Astrocyte (in vitro differentiated cells and primary cell): Measurements from ENCODE around the gene ARRDC1. TPM values are rescaled to one million over a fixed set of nuclear protein-coding genes. Genes with fewer than 3 reads are reported as not detected.
A peak's percentile ranks its signal among the peaks of the same experiment; 100 is the strongest.

Experiments used
- DNase-seq: peaks from one replicate; pipeline ENCODE4 v3.0.0-alpha.2; 2010; ENCODE audit warnings: low read depth
- FAIRE-seq: peaks from 2 replicates; lab custom pipeline; 2011; peaks lifted over from hg19 to GRCh38; lab: Jason Lieb, UNC
- H2AFZ ChIP-seq: 2 replicates; pipeline ENCODE4 v1.6.0; 2012; ENCODE audit warnings: low read depth, low read length, inconsistent platforms
- H3K27ac ChIP-seq: 2 replicates; pipeline ENCODE4 v1.5.1; 2011; ENCODE audit warnings: low read depth, low read length, inconsistent platforms
- H3K27me3 ChIP-seq: 2 replicates; pipeline ENCODE4 v1.6.0; 2011; ENCODE audit warnings: low read length, inconsistent platforms; ENCODE audit not compliant: insufficient read depth
- H3K36me3 ChIP-seq: 2 replicates; pipeline ENCODE4 v1.5.1; 2011; ENCODE audit warnings: low read length, inconsistent platforms; ENCODE audit not compliant: insufficient read depth
- H3K4me1 ChIP-seq: 2 replicates; pipeline ENCODE4 v1.5.1; 2011; ENCODE audit warnings: low read length, inconsistent platforms; ENCODE audit not compliant: insufficient read depth
- H3K4me2 ChIP-seq: 2 replicates; pipeline ENCODE4 v1.6.0; 2012; ENCODE audit warnings: low read length, inconsistent platforms
- H3K4me3 ChIP-seq: 2 replicates; pipeline ENCODE4 v1.5.1; 2011; ENCODE audit warnings: low read depth, mild to moderate bottlenecking, low read length, inconsistent platforms; ENCODE audit not compliant: insufficient read depth
- H3K79me2 ChIP-seq: 2 replicates; pipeline ENCODE4 v1.6.0; 2012; ENCODE audit warnings: mild to moderate bottlenecking, low read length, inconsistent platforms; ENCODE audit not compliant: insufficient read depth
- H3K9ac ChIP-seq: 2 replicates; pipeline ENCODE4 v1.6.0; 2012; ENCODE audit warnings: mild to moderate bottlenecking, low read length, inconsistent platforms
- H3K9me3 ChIP-seq: 2 replicates; pipeline ENCODE4 v1.5.1; 2012; ENCODE audit warnings: low read depth, mild to moderate bottlenecking, low read length, inconsistent platforms; ENCODE audit not compliant: insufficient read depth
- H4K20me1 ChIP-seq: 2 replicates; pipeline ENCODE4 v1.6.0; 2012; ENCODE audit warnings: low read length, inconsistent platforms; ENCODE audit not compliant: insufficient read depth
- H3K27ac Mint-ChIP-seq: one replicate; pipeline ENCODE4 v1.8.0; 2021; ENCODE audit warnings: mild to moderate bottlenecking, mixed read lengths; ENCODE audit not compliant: unreplicated experiment
- H3K27me3 Mint-ChIP-seq: one replicate; pipeline ENCODE4 v1.8.0; 2021; ENCODE audit warnings: low read depth, mixed read lengths; ENCODE audit not compliant: unreplicated experiment
- H3K36me3 Mint-ChIP-seq: one replicate; pipeline ENCODE4 v1.8.0; 2021; ENCODE audit warnings: low read depth, mixed read lengths; ENCODE audit not compliant: unreplicated experiment
- H3K4me1 Mint-ChIP-seq: one replicate; pipeline ENCODE4 v1.8.0; 2021; ENCODE audit warnings: low read depth, mixed read lengths; ENCODE audit not compliant: unreplicated experiment
- H3K4me3 Mint-ChIP-seq: one replicate; pipeline ENCODE4 v1.8.0; 2021; ENCODE audit warnings: mild to moderate bottlenecking, moderate library complexity, mixed read lengths; ENCODE audit not compliant: unreplicated experiment
- H3K9me3 Mint-ChIP-seq: one replicate; pipeline ENCODE4 v1.8.0; 2021; ENCODE audit warnings: mild to moderate bottlenecking, mixed read lengths; ENCODE audit not compliant: unreplicated experiment
- EZH2 ChIP-seq: IDR thresholded peaks from 2 replicates; pipeline ENCODE4 v1.6.1; 2012; ENCODE audit warnings: mild to moderate bottlenecking, low read length, inconsistent platforms; ENCODE audit not compliant: insufficient read depth
- total RNA-seq: library from RNA; stranded (reverse); gene quantifications from 2 replicates; pipeline ENCODE4 v1.2.1, GENCODE V29; 2021
- TF ChIP-seq, protein P1 (sequence below): IDR thresholded peaks from 2 replicates; pipeline ENCODE4 v1.5.1; 2011; ENCODE audit warnings: low read depth, mild to moderate bottlenecking, inconsistent platforms, low read length, moderate library complexity; ENCODE audit not compliant: insufficient read depth

Gene ARRDC1
- total RNA-seq, 1 donor from 2014 or later, result 14.2 TPM

DNA sequence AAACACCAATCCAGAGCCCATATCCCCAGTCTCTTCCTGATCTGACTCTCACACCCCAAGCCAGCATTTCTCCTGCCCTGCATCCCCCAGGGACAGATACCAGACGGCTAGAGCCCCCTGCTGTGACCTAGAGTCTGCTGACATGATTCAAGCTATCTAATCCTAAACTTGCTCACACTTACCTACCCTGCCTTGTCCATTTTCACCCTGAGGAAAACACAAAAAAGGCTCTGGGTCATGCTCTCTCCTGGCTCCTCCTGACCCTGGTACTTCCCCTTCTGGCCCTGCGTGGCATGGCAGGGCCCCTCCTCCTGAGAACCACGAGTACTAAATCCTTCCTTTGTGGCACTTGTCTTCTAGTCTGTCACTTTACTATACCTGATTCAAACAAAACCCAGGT lies 2.8 kb upstream of the ARRDC1 start:
- H3K27ac Mint-ChIP-seq, result peak overlapping the region; percentile 48
- FAIRE-seq, result no peak
- H3K36me3 Mint-ChIP-seq, result peaks cover 2% of the 10 kb centered on the region
- H3K27me3 Mint-ChIP-seq, result peaks cover 6% of the 10 kb centered on the region
- Histone ChIP-seq H3K36me3 (no peaks in the 10 kb centered on the region), H2AFZ (no peak overlapping the region), H3K4me3 (no peak overlapping the region), H3K4me2 (no peak overlapping the region), H3K9me3 (no peaks in the 10 kb centered on the region), H3K9ac (no peak overlapping the region), H3K79me2 (peaks cover 4% of the 10 kb centered on the region), H4K20me1 (peaks cover 15% of the 10 kb centered on the region), H3K4me1 (peaks cover 16% of the 10 kb centered on the region), H3K27me3 (no peaks in the 10 kb centered on the region), H3K27ac (no peak overlapping the region)
- DNase-seq, result no peak
- peak overlapping the region; percentile 54 for H3K4me3 Mint-ChIP-seq
- H3K4me1 Mint-ChIP-seq, result peaks cover 7% of the 10 kb centered on the region
- no peak for TF ChIP-seq EZH2
- TF ChIP-seq, protein P1, sequence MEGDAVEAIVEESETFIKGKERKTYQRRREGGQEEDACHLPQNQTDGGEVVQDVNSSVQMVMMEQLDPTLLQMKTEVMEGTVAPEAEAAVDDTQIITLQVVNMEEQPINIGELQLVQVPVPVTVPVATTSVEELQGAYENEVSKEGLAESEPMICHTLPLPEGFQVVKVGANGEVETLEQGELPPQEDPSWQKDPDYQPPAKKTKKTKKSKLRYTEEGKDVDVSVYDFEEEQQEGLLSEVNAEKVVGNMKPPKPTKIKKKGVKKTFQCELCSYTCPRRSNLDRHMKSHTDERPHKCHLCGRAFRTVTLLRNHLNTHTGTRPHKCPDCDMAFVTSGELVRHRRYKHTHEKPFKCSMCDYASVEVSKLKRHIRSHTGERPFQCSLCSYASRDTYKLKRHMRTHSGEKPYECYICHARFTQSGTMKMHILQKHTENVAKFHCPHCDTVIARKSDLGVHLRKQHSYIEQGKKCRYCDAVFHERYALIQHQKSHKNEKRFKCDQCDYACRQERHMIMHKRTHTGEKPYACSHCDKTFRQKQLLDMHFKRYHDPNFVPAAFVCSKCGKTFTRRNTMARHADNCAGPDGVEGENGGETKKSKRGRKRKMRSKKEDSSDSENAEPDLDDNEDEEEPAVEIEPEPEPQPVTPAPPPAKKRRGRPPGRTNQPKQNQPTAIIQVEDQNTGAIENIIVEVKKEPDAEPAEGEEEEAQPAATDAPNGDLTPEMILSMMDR, result no peak
- H3K9me3 Mint-ChIP-seq, result no peaks in the 10 kb centered on the region

- peak overlapping the region; percentile 60 for H3K4me3 Mint-ChIP-seq
- Histone ChIP-seq H4K20me1 (peaks cover 16% of the 10 kb centered on the region), H3K36me3 (no peaks in the 10 kb centered on the region), H3K9me3 (no peaks in the 10 kb centered on the region), H3K9ac (no peak overlapping the region), H2AFZ (no peak overlapping the region), H3K4me1 (peaks cover 16% of the 10 kb centered on the region), H3K79me2 (peaks cover 4% of the 10 kb centered on the region), H3K4me3 (no peak overlapping the region), H3K27me3 (no peaks in the 10 kb centered on the region), H3K4me2 (no peak overlapping the region), H3K27ac (no peak overlapping the region)
- no peaks in the 10 kb centered on the region for H3K9me3 Mint-ChIP-seq
- peak overlapping the region; percentile 47 for H3K27ac Mint-ChIP-seq
- no peak for TF ChIP-seq EZH2
- TF ChIP-seq, protein P1, result no peak
- no peak for DNase-seq
- peaks cover 2% of the 10 kb centered on the region for H3K36me3 Mint-ChIP-seq
- no peak for FAIRE-seq
- H3K4me1 Mint-ChIP-seq, result peaks cover 7% of the 10 kb centered on the region
- no peaks in the 10 kb centered on the region for H3K27me3 Mint-ChIP-seq
These were observed 1.6 kb upstream of the ARRDC1 start for GRCh38 chr9:137603879-137604278.

GRCh38 chr9:137604345-137605086 lies 970 bp upstream of the ARRDC1 start:
- Histone ChIP-seq H3K79me2 (peaks cover 4% of the 10 kb centered on the region), H3K9ac (no peak overlapping the region), H3K4me1 (peaks cover 16% of the 10 kb centered on the region), H4K20me1 (peaks cover 16% of the 10 kb centered on the region), H3K4me3 (no peak overlapping the region), H3K36me3 (no peaks in the 10 kb centered on the region), H2AFZ (no peak overlapping the region), H3K27me3 (no peaks in the 10 kb centered on the region), H3K4me2 (peak overlapping the region; percentile 41), H3K27ac (no peak overlapping the region), H3K9me3 (no peaks in the 10 kb centered on the region)
- peak overlapping the region; percentile 60 for H3K4me3 Mint-ChIP-seq
- peak overlapping the region; percentile 47 for H3K27ac Mint-ChIP-seq
- TF ChIP-seq, protein P1, result no peak
- no peak for TF ChIP-seq EZH2
- H3K4me1 Mint-ChIP-seq, result peaks cover 7% of the 10 kb centered on the region
- H3K27me3 Mint-ChIP-seq, result no peaks in the 10 kb centered on the region
- DNase-seq (no peak), FAIRE-seq (no peak)
- peaks cover 2% of the 10 kb centered on the region for H3K36me3 Mint-ChIP-seq
- no peaks in the 10 kb centered on the region for H3K9me3 Mint-ChIP-seq
